Adrenal gland (tissue), 5 donors: Measurements from ENCODE around the gene ANKRD42.

ENCODE experiments used
- POLR2A ChIP-seq, 2 donors: fragments of 450-650 bp; IDR thresholded peaks; one replicate each; pipeline ENCODE4 v1.6.1; 2017; ENCODE audit warnings: antibody characterized with exemption in 2 of 2, mild to moderate bottlenecking in 2 of 2, moderate library complexity in 1 of 2
- TF ChIP-seq, protein P1 (sequence below), 6 experiments: fragments of 450-650 bp in 4 of 6; fragments of 200-600 bp in 2 of 6; sonication (generic) in 1 of 6; IDR thresholded peaks; 1 replicate in 5 of 6; 2 replicates in 1 of 6; pipeline versions ENCODE4 v1.5.1 to v1.8.0; 2016 to 2021; ENCODE audit warnings: antibody characterized with exemption in 6 of 6, mild to moderate bottlenecking in 2 of 6, moderate library complexity in 1 of 6
- donor health status: DM: no; HTN: no; CAD: no.

- TF ChIP-seq, protein P1, sequence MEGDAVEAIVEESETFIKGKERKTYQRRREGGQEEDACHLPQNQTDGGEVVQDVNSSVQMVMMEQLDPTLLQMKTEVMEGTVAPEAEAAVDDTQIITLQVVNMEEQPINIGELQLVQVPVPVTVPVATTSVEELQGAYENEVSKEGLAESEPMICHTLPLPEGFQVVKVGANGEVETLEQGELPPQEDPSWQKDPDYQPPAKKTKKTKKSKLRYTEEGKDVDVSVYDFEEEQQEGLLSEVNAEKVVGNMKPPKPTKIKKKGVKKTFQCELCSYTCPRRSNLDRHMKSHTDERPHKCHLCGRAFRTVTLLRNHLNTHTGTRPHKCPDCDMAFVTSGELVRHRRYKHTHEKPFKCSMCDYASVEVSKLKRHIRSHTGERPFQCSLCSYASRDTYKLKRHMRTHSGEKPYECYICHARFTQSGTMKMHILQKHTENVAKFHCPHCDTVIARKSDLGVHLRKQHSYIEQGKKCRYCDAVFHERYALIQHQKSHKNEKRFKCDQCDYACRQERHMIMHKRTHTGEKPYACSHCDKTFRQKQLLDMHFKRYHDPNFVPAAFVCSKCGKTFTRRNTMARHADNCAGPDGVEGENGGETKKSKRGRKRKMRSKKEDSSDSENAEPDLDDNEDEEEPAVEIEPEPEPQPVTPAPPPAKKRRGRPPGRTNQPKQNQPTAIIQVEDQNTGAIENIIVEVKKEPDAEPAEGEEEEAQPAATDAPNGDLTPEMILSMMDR (IDR thresholded peaks at IDR 0.05): no peak
- no peak for TF ChIP-seq POLR2A (IDR thresholded peaks at IDR 0.05)
Observed at GRCh38 chr11:83147895-83148294, 45.6 kb upstream of the ANKRD42 start.
